Chondrocyte (in vitro differentiated cells): ENCODE results near the gene HPS1. TPM values are rescaled to one million over a fixed set of nuclear protein-coding genes. Genes with fewer than 3 reads are reported as not detected.

Experiments
- DNase-seq: peaks from one replicate; pipeline ENCODE4 v3.0.0; 2021; ENCODE audit warnings: mixed read lengths, low spot score
- H3K27ac Mint-ChIP-seq: one replicate; pipeline ENCODE4 v1.8.0; 2021; ENCODE audit warnings: mild to moderate bottlenecking, moderate library complexity, mixed read lengths; ENCODE audit not compliant: unreplicated experiment
- H3K27me3 Mint-ChIP-seq: 2 replicates; pipeline ENCODE4 v1.8.0; 2021; ENCODE audit warnings: low read depth, mixed read lengths
- H3K36me3 Mint-ChIP-seq: 2 replicates; pipeline ENCODE4 v1.8.0; 2021; ENCODE audit warnings: low read depth, mixed read lengths
- H3K4me1 Mint-ChIP-seq: 2 replicates; pipeline ENCODE4 v1.8.0; 2021; ENCODE audit warnings: low read depth, mild to moderate bottlenecking, mixed read lengths
- H3K4me3 Mint-ChIP-seq: one replicate; pipeline ENCODE4 v1.8.0; 2021; ENCODE audit warnings: mild to moderate bottlenecking, moderate library complexity, mixed read lengths; ENCODE audit not compliant: unreplicated experiment
- H3K9me3 Mint-ChIP-seq: 2 replicates; pipeline ENCODE4 v1.8.0; 2021; ENCODE audit warnings: low read depth, mixed read lengths
- CTCF ChIP-seq: fragments of 200-600 bp; sonication (generic); IDR thresholded peaks from 2 replicates; pipeline ENCODE4 v1.5.0; 2021; ENCODE audit warnings: antibody characterized with exemption, mild to moderate bottlenecking, moderate library complexity
- total RNA-seq: library from RNA; stranded (reverse); gene quantifications from 3 replicates; pipeline ENCODE4 v1.2.1, GENCODE V29; 2021

HPS1 gene
- total RNA-seq, 1 donor from 2014 or later: 50.5 TPM

- H3K4me3 Mint-ChIP-seq: no peak overlapping the region
- no peaks in the 10 kb centered on the region for H3K9me3 Mint-ChIP-seq
- peaks cover 21% of the 10 kb centered on the region for H3K4me1 Mint-ChIP-seq
- DNase-seq: no peak
- peaks cover 14% of the 10 kb centered on the region for H3K27me3 Mint-ChIP-seq
- H3K27ac Mint-ChIP-seq: no peak overlapping the region
- peaks cover 7% of the 10 kb centered on the region for H3K36me3 Mint-ChIP-seq
- TF ChIP-seq CTCF: no peak
Observed at GRCh38 chr10:98449287-98449686, 2.6 kb upstream of the HPS1 start.

- Mint-ChIP-seq H3K27ac (peak overlapping the region; percentile 88), H3K4me1 (peaks cover 24% of the 10 kb centered on the region), H3K9me3 (no peaks in the 10 kb centered on the region), H3K4me3 (peak overlapping the region; percentile 85), H3K27me3 (peaks cover 7% of the 10 kb centered on the region), H3K36me3 (peaks cover 20% of the 10 kb centered on the region)
- TF ChIP-seq CTCF: no peak
- no peak for DNase-seq
Observed at GRCh38 chr10:98446151-98446660, 529 bp downstream of the HPS1 start.

DNA sequence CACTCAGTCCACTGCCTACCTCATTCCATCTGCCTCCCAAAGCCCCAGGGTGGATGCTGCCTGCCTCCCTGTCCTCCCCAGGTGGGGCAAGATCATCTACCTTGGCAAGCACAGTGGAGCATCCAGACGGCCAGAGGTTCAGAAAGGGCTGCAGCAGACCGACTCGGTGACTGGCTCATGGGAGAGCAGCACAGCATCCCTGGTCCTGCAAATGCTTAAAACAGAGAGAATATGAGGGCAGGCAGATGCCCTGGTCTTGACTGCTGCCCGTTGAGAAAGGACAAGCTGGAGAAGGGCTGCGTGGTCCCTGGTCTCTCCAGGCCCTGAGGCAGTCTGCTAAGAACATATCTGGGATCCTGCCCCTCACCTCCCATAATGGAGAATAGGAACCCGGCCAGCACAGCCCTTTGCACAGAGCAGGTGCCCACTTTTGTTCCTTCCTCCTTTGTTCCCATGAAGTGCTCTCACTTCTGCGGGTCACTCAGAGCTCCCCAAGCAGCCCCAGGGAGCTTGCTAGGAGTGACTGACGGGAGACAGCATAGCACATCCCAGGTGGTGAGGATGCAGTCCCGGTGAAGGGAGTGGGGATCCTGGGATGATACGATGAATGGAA is 1.4 kb downstream of the HPS1 start:
- no peak for TF ChIP-seq CTCF
- no peak for DNase-seq
- Mint-ChIP-seq H3K4me1 (peaks cover 24% of the 10 kb centered on the region), H3K9me3 (no peaks in the 10 kb centered on the region), H3K36me3 (peaks cover 20% of the 10 kb centered on the region), H3K27me3 (peaks cover 2% of the 10 kb centered on the region), H3K4me3 (peak overlapping the region; percentile 85), H3K27ac (no peak overlapping the region)

DNA sequence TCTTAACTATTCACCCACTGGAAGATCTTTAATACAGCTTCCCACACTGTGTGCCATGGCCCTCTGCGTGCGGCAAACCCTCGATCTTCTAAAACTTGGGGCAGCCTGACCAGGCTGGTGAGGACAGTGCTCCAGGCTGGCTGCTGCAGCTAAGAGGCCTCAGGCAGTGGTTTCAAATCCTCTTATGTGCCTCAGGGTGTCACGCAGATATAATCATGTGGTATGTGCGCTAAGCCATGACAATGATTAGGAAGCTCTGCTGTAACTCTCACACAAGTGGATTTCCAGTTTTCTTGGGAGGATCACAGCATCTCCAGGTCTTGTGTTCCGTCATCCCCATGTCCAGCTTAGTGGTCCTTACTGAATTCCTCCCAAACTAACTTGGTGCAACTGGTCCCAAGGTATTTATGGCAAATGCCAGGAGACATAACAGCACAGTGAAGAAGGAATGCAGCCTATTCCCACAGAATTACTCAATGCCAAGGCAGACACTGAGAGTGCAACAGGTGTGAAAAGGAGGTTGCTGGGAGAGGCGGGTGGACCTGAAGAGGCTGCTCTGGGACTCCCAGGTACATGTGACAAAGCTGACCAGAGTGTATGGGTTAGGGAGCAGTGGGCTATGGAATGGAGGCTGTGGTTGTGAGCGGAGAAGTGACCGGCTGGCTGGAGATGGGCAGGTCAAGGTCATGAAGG is 2.3 kb downstream of the HPS1 start:
- no peaks in the 10 kb centered on the region for H3K9me3 Mint-ChIP-seq
- H3K36me3 Mint-ChIP-seq: peaks cover 22% of the 10 kb centered on the region
- no peak for TF ChIP-seq CTCF
- H3K27ac Mint-ChIP-seq: peak overlapping the region; percentile 47
- H3K4me1 Mint-ChIP-seq: peaks cover 24% of the 10 kb centered on the region
- no peak overlapping the region for H3K4me3 Mint-ChIP-seq
- DNase-seq: no peak
- no peaks in the 10 kb centered on the region for H3K27me3 Mint-ChIP-seq

DNA sequence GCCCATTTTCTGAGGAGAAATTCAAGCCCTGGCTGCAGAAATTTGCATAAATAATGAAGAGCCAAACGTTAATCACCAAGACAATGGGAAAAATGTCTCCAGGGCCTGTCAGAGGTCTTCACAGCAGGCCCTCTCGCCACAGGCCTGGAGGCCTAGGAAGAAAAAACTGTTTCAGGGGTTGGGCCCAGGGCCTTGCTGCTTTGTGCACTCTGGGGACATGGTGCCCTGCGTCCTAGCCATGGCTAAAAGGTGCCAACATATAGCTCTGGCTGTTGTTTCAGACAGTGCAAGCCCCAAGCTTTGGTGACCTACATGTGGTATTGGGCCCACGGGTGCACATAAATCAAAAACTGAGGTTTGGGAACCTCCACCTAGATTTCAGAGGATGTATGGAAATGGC is 8.0 kb downstream of the HPS1 start:
- Mint-ChIP-seq H3K4me3 (no peak overlapping the region), H3K36me3 (peaks cover 35% of the 10 kb centered on the region), H3K4me1 (peaks cover 13% of the 10 kb centered on the region), H3K27me3 (no peaks in the 10 kb centered on the region), H3K27ac (no peak overlapping the region), H3K9me3 (no peaks in the 10 kb centered on the region)
- no peak for TF ChIP-seq CTCF
- DNase-seq: no peak
